HG03520 (cell line): ENCODE measurements around the gene SLC22A4.

Source experiments
- ATAC-seq: cut with Tn5 transposase; IDR thresholded peaks from one replicate; pipeline ENCODE4 v1.9.1; 2021; ENCODE audit warnings: mild to moderate bottlenecking, moderate library complexity; ENCODE audit not compliant: unreplicated experiment

The SLC22A4 gene

DNA sequence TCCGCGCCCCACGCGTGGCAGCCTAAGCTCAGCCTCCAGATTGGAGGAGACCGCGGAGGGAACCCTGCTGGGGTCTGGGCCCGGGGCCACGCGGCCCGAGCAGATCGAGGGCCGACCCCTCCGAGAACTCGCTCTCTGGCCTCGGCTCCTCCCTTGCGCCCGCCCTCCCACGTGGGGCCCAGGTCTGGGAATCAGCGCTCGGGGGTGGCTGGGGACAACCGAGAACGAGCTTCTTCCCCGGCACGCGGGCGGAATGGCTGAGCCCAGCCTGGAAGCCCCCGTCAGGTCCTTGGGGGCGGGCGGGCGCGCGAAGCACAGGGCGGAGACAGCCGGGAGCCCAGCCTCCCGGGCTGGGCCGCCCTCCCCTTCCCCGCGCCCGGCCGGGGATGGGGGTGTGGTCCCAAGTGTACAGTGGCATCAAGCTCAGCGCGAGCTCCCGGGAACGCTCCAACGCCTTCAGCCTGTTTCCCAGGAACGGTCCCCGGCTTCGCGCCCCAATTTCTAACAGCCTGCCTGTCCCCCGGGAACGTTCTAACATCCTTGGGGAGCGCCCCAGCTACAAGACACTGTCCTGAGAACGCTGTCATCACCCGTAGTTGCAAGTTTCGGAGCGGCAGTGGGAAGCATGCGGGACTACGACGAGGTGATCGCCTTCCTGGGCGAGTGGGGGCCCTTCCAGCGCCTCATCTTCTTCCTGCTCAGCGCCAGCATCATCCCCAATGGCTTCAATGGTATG, at the start of gene SLC22A4:
Gene SLC22A4 (plus strand): TSS at position 403 of the 736 bp plus-strand sequence. CDS start 223 bp downstream, at position 626.
- ATAC-seq: peak; percentile 54

DNA sequence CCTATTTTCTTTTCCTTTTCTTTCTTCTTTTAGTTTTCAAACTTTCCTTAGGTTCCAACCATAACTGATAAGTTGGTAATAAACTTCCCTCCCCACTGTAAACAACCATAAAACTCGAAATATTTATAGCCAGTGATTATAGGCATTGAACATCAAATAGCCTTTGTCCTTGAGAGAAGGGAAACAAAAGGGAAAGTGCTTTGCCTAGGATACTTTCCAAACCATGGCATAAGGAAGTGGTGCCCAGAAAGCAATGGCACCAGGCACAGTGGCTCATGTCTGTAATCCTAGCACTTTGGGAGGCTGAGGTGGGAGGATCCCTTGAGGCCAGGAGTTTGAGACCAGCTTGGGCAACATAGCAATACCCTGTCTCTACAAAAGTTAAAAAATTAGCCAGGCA, 48.6 kb upstream of the SLC22A4 start:
- no peak for ATAC-seq

DNA sequence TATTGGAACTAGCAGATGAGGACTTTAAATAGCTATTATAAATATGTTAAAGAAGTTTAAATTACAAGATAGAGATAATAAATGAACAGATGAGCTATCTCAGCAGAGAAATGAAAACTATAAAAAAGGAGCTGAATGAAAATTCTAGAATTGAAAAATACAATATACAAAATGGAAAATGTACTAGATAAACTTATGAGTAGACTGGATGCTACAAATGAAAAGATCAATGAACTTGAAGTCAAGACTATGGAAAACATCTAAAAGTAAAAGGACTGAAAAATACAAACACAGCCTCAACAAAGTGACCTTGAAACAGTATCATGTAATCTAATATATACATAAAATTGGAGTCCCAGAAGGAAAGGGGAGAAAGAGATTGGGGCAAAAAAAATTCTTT, 47.4 kb upstream of the SLC22A4 start:
- ATAC-seq: no peak

DNA sequence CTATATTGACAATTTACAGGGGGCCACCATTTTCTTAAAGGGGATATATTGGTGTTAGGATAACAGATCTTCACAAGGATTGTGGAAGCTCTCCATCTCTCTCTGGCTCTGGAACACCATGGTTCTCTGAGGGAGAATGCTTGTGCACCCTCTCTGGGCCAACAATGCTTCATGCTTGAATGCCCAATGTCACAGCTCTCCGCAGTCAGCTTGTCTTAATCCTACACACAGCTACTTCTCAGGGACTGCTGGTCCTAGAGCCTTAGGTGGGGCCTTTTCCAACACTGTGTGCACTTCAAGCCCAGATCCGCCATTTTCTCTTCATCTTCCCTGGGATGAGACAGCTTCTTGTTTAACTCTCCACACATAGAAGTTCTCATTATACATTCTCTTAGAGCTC, 43.6 kb upstream of the SLC22A4 start:
- ATAC-seq: no peak

DNA sequence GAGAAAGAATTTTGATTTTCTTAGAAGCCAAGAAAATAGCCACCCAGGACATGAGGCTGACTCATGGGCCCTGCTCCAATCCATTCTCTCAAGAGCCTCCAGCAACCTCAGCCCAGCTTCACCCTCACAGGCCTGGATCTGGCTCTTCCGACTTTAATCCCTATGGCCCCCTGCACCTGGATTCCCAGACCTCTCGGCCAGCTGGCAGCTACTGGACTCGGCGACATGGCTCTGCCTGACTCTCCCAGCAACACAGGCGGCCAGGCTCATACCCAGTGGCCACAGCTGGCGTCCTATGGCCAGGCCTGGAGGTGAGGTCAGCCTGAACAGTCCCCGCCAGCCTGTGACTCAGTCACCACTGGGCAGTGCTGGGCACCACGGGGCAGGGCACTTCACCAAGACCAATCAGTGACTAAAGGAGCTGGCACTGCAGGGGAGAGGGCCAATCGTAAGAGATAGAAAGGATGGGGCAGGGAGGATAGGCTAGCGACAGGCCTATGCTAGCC, 42.9 kb upstream of the SLC22A4 start:
- ATAC-seq: no peak

DNA sequence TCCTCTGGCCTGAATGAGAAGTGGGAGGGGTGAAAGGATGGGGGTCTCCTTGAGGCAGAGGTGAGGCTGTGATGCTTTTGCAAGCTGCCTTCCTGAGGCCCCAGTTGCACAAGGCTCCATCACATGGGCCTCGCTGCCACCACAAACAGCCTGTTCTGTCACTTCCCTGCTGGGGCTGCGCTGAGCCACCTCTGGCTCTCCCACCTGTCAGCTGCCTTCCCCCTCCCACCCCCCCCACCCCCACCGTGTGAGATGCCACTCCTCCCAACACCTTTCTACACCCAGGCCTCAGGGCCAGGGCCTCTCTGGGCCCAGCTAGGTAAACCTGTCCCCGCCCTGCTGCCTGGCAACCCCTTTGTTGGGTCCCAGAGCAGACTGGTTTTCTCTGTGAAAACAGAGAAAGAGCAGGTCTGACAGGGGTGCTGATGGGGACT, 41.2 kb upstream of the SLC22A4 start:
- no peak for ATAC-seq

DNA sequence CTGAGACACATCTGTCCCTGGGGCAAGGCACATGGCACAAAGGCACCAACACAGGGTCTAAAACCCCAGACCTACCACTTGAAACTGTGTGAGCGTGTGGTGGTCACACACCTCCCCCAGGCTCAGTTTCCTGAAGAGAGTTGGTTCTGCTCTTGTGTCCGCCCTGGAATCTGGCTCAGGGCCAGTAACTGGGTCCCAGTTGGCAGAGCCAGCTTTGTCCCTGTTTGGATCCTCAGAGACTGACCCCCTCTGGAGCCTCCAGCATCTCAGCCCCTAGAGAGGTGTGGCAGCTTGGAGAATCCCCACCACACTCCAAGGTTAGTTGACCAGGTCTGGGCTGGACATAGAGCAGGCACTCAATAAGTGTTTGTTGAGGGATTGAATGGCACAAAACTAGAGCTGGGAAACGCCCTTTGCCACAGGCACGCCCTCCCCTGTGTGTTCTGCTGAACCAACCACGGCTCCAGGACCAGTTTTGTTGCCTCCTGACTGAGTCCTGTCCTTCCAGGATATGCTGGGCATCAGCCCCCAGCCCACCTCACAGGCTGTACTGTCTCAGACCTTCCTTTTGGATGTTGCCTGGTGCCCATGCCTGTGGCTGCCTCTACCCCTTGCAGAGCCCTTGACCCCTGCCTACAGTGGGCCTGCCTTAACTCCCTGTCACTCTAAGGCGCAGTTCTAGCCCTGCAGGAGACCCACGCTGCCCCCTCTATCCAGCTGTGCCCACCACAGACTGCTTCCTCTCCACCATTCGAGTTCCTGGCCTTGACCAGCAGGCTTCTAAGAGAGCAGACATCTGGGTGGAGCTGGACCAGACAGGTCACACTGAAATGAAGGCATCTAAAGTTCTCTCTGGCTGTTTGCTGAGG, 40.5 kb upstream of the SLC22A4 start:
- ATAC-seq: no peak

DNA sequence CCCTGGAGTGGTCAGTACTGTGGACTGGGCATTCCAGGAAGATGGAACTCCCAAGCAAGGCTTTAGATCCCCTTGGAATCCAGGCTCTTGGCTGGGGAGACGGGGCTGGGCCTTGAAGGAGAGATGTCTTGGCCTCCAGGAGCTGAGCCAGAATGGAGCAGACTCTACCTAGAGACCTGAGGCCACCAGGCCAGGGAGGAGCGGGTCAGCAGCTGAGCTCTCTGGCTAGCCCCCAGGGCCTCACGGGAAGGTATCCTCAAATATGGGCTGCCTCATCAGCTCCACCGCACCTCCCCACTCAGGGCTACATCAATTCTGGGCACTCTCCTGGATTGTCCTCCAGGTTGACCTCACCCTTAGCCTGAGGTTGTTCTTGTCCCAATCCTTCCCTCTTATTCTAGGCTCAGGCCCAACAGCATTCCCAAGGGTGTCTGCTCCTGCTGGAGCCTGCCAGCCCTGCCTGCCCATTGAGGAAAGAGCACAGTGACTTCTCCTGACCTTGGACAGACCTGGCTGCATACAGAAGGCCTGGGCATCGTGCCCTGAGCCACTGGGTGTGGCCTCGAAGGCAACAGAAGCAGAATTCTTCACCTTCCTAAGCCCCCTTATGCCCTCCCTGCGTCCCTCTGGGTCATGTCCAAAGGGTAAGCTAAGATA, 39.7 kb upstream of the SLC22A4 start:
- ATAC-seq: no peak

DNA sequence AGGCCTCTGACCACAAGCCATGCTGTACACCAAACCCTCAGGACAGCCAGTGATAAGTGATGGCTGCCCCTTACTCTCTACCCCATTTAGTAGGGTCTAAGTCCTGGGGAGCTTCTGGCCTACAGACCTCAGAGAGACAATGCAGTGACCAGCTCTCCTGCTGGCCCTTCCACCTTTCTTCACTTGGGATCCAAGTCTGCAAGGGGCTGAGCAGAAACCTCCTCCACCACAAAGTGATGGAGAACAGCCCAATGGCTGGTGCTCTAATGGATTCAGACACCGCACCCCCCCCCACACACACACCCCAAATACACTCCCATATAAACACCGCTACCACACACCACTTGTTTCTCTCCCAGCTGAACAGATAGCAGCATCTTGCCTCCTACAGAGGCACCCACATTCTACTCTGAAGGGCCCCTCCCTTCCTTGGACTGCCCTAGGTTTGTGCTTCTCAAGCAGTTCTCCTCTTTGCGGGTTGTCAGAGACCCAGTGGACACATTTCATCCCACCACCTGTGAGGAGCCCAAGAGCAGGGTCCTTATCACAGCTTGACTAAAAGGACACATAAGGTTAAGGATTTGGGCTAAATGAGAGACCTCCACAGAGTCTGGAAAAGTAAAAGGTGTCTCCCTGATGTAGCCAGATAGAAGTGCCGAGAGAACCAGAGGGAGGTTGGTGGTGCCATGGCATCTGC, 38.0 kb upstream of the SLC22A4 start:
- no peak for ATAC-seq

DNA sequence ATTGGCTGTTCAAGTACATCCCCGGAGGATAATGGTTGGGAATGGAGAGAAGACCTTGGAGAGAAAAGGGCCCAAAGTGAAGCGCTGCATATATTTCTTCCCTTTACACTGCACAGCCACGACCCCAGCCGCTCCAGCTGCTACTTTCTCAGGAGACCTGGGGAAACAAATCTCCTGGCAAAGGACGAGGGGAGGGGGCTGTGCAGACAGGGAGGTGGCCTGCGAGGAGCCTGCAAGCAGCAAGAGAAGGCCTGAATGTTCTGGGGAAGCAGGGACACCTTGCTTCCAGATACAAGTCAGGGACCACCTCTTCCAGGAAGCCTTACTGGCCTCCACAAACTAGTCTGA, 37.4 kb upstream of the SLC22A4 start:
- ATAC-seq: no peak

DNA sequence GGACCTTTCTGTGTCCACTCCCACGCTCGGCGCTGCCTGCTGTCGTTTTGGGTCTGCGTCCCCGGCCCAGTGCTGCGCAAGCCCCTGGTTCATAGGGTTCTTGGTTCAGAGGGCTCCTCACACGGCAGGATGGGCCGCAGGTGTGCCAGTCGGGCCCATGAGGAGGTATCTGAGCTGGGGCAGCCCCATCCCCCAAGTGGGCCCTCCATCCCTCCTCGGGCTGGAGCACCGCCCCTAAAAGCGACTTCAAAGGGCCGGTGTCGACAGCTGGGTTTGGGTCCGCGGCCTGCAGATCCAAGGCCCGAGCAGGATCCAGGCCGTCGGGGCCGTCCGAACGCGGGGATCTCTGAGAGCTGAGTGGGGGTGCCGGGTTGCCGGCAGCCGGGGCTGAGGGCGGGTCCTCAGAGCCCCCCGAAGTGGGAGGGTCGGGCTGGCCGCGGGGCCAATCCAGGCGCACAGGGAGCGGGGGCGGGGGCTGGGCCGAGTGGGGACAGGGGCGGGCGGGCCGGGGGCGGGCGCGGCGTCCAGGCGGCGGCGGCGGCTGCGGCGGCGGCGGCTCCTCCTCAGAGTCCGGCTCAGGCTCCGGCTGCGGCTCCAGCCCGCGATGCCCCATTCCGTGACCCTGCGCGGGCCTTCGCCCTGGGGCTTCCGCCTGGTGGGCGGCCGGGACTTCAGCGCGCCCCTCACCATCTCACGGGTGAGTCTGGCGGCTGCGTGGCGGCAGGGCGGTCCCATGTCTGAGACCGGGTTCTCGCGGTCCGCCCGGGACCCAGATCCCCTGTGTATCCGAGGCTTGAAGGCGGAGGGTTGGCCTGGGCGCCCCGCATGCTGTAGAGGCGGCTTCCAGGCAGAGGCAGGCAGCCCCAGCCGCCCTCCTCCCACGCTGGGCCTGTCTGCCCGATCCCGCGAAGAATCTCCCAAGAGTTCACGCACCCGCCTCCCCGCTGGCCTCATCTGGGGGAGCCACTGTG, 36.8 kb upstream of the SLC22A4 start, which contains the start of gene PDLIM4:
Gene PDLIM4 (plus strand): TSS at position 566 of the 971 bp plus-strand sequence. CDS start 39 bp downstream, at position 605.
- no peak for ATAC-seq

DNA sequence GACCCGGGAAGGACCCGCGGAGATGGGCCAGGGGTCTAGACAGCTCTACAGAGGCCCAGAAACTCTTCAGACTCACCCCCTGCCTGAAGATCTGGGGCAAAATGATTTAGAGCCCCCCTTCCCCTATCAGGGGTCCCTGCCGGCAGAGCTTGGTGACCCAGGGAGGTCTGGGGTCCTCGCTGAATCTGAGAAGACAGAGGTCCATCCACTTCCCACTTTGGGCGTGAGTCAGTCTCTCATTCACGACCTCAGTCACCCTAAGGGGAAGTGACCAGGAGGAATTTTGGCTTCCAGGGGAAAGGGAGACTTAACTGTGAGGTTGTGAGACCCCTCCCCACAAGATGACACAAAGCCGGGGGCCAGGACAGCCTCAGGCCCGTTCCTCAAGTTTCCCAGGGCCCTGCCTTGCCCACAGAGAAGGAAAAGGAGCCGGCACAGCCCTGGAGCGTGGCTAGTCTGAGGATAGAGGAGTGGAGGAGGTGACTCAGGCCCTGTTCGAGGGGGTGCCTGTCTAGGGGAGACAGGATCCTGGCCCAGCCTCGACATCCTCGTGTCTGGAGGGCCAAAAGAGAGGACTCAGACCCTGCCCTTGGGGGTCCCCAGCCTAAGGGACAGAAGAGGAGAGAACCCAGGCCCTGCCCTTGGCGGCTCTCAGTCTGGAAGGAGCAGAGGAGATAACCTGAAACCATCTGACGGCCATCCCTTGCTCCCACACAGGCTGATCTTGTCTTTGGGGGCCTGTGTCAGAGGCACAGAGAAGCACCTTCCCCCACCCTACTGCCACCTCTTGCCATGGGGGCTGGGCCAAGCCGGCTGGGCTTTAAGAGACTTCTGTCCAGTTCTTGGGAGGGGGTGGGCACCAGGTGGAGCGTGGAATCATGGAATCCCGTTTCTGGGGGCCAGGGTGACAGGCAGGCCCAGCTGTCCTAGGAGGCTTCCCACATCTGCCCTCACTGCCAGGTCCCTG, 35.8 kb upstream of the SLC22A4 start:
- ATAC-seq: no peak

DNA sequence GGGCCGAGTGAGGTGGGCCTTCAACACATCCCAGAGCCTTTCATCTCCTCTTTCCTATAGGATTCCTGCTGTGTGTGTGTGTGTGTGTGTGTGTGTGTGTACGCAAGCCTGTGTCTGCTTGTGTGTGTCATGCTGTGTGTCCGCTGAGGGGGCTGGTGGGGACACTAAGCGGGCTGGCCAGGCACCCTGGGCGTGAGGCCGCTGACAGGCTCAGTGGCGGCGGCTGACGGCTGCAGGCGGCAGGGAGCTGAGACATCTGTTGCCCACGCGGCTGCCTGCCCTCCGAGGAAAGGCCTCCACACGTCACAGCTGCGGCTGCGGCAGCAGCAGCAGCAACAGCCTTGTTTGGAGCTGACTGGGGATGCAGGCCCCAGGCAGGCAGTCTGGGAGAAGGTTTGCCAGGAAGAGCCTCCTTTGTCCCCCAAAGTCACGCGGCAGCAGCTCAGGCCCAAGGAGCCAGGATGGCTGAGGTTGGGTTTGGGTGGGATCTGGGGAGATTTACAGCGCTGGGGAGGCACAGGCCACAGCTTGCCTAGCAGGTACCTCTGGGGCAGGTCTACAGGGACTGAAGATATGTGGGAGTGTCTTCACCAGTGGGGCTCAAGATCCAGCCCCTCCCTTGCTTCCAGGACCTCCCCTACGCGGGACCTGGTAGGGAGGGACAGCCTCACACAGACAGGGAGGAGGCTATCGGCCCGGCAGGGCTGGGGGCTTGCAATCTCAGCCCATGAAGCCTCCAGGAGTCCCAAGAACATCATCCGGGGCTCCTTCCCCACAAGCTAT, 34.9 kb upstream of the SLC22A4 start:
- ATAC-seq: no peak

DNA sequence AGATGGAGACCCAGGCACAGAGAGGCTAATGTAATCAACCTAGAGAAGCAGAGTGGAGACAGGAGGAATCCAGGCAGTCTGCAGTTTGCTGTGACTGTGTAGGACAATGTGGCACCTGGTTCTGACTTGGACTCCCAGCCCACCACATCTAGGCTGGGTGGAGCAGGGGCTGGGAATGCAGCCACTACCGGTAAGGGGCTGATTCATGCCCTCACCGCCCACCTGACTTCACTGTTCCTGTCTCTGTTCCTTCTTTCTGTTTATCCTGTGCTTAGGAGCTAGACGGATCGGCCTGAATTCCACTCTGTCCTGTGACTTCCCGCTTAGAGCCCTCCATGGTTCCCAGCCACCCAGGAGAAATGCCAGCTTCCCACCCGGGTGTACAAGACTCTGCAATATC, 34.1 kb upstream of the SLC22A4 start:
- no peak for ATAC-seq

DNA sequence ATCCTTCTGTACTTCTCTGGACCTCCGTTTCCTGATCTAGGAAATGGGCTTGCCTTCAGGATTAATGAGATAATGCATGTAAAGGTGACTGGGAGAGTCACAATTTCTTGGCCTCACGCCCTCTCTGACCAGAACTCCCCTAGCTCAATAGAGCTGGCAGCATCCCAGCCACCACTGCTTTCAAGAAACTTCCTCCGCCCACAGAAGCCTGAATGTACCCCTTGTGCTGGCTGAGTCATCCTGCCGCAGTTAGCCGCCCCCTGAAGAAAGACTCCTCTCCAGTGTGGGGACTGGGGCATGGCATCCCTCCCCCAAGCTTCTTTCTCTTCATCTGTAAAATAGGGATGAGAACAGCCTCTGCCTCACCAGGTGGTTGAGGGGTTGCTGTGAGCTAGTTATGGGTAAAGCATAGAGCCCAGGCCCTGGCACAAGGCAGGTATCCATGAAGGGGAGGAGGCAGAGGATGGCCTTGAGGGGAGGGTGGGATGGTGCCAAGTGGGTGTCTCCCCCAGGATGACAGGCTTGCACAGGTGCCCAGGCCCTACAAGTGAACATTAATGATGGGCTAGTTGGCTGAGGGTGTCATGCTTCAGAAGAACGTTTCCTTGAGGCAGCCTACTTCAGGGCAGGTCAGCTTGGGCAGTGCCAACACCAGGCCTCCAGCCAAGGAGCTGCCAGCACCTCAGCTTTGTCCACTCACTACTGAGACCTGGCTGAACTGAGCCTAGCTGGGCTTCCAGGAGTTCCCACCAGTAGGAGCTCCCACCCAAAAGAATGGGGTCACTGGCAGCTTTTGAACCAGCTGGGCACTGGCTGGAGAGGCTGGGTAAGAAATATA, 33.3 kb upstream of the SLC22A4 start:
- no peak for ATAC-seq

DNA sequence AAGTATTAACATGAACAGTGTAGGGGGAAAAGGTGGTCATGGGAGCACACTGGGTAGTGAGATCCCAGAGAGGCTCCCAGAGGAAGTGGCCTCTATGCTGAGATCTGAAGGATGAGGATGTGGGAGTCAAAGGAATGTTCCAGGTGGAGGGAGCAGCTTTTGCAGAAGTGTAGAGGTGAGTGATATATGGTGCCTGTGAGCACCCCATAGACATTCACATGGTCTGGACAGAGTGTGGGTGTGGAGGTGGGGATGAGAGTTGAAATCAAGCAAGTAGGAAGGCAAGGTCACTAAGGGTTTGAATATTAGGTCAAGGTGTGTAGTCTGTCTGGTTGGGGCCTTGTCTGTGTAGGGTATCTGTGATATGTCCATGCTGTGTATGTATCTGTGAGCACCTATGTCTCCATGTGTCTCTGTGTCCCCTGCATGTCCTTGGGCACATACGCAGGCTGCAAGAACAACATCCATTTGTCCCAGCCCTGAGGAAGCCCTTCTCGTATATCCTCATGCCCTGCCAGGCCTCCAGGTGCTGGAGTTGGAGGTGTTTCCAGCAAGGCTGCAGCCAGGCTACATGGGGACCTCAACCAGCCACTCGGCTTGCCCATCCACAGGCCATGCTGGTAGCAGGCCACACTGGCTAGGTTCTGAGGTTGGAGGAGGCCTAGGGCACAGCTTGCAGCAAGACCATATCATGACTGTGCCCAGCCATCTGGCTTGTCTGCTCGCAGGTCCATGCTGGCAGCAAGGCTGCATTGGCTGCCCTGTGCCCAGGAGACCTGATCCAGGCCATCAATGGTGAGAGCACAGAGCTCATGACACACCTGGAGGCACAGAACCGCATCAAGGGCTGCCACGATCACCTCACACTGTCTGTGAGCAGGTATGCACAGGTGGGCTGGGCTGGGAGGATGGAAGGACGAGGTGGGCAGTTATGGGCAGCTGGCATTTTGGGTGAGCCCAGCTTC, 32.0 kb upstream of the SLC22A4 start:
- ATAC-seq: no peak
